T-helper 2 cell treated with Interferon-gamma antibody and Interleukin-4, amounts not matched to agents 5 μg/mL and 100 μg/mL, for 36 hours (primary cell): Measurements from ENCODE around the gene GLRX5.

Source experiments
- DNase-seq: peaks from one replicate; pipeline ENCODE4 v3.0.0; 2021; ENCODE audit warnings: low spot score
- H3K27ac Mint-ChIP-seq: one replicate; pipeline ENCODE4 v1.8.0; 2021; ENCODE audit warnings: mild to moderate bottlenecking, mixed read lengths
- H3K27me3 Mint-ChIP-seq: one replicate; pipeline ENCODE4 v1.8.0; 2021; ENCODE audit warnings: low read depth, mixed read lengths
- H3K36me3 Mint-ChIP-seq: one replicate; pipeline ENCODE4 v1.8.0; 2021; ENCODE audit warnings: low read depth, mixed read lengths
- H3K4me1 Mint-ChIP-seq: one replicate; pipeline ENCODE4 v1.8.0; 2021; ENCODE audit warnings: low read depth, mixed read lengths
- H3K4me3 Mint-ChIP-seq: one replicate; pipeline ENCODE4 v1.8.0; 2022; ENCODE audit warnings: mild to moderate bottlenecking, moderate library complexity, mixed read lengths
- H3K9me3 Mint-ChIP-seq: one replicate; pipeline ENCODE4 v1.8.0; 2021; ENCODE audit warnings: mixed read lengths

The GLRX5 gene

GRCh38 chr14:95534299-95535225 lies at the start of gene GLRX5:
GLRX5 (plus strand) TSS chr14:95535050; CDS start chr14:95535090, 40 bp downstream.
- Mint-ChIP-seq H3K27me3 (no peaks in the 10 kb centered on the region), H3K4me3 (peak within 1 kb of the TSS; percentile 96), H3K27ac (peak within 1 kb of the TSS; percentile 92), H3K4me1 (peaks cover 53% of the 10 kb centered on the region), H3K36me3 (peaks cover 25% of the 10 kb centered on the region), H3K9me3 (no peaks in the 10 kb centered on the region)
- peak; percentile 98 for DNase-seq

- Mint-ChIP-seq H3K27ac (no peak overlapping the region), H3K27me3 (no peaks in the 10 kb centered on the region), H3K4me1 (peaks cover 4% of the 10 kb centered on the region), H3K36me3 (peaks cover 6% of the 10 kb centered on the region), H3K9me3 (no peaks in the 10 kb centered on the region), H3K4me3 (no peak overlapping the region)
- no peak for DNase-seq
Observed at GRCh38 chr14:95485222-95485819, 49.5 kb upstream of the GLRX5 start.

GRCh38 chr14:95486875-95487668 lies 47.8 kb upstream of the GLRX5 start:
- no peak overlapping the region for H3K4me3 Mint-ChIP-seq
- H3K36me3 Mint-ChIP-seq, result peaks cover 16% of the 10 kb centered on the region
- H3K9me3 Mint-ChIP-seq, result no peaks in the 10 kb centered on the region
- peaks cover 5% of the 10 kb centered on the region for H3K4me1 Mint-ChIP-seq
- DNase-seq, result no peak
- no peaks in the 10 kb centered on the region for H3K27me3 Mint-ChIP-seq
- peak overlapping the region; percentile 60 for H3K27ac Mint-ChIP-seq

GRCh38 chr14:95487669-95488084 lies 47.2 kb upstream of the GLRX5 start:
- peaks cover 5% of the 10 kb centered on the region for H3K4me1 Mint-ChIP-seq
- H3K36me3 Mint-ChIP-seq, result peaks cover 22% of the 10 kb centered on the region
- H3K27ac Mint-ChIP-seq, result no peak overlapping the region
- H3K4me3 Mint-ChIP-seq, result no peak overlapping the region
- no peak for DNase-seq
- H3K27me3 Mint-ChIP-seq, result no peaks in the 10 kb centered on the region
- H3K9me3 Mint-ChIP-seq, result peaks cover 4% of the 10 kb centered on the region

GRCh38 chr14:95488376-95489213 lies 46.3 kb upstream of the GLRX5 start:
- Mint-ChIP-seq H3K4me3 (no peak overlapping the region), H3K36me3 (peaks cover 27% of the 10 kb centered on the region), H3K27me3 (no peaks in the 10 kb centered on the region), H3K27ac (no peak overlapping the region), H3K9me3 (peaks cover 4% of the 10 kb centered on the region), H3K4me1 (peaks cover 5% of the 10 kb centered on the region)
- DNase-seq, result no peak

GRCh38 chr14:95489214-95490137 lies 45.4 kb upstream of the GLRX5 start:
- H3K4me1 Mint-ChIP-seq, result peaks cover 9% of the 10 kb centered on the region
- H3K4me3 Mint-ChIP-seq, result no peak overlapping the region

GRCh38 chr14:95490138-95490509 lies 44.7 kb upstream of the GLRX5 start:
- Mint-ChIP-seq H3K27ac (no peak overlapping the region), H3K9me3 (peaks cover 4% of the 10 kb centered on the region)
- no peak for DNase-seq

More at GRCh38 chr14:95489214-95490137, 45.4 kb upstream of the GLRX5 start:
- DNase-seq, result no peak
- Mint-ChIP-seq H3K36me3 (peaks cover 32% of the 10 kb centered on the region), H3K27me3 (no peaks in the 10 kb centered on the region), H3K9me3 (peaks cover 4% of the 10 kb centered on the region), H3K27ac (no peak overlapping the region)

GRCh38 chr14:95490727-95491451 lies 44.0 kb upstream of the GLRX5 start:
- Mint-ChIP-seq H3K4me3 (no peak overlapping the region), H3K36me3 (peaks cover 37% of the 10 kb centered on the region), H3K4me1 (peaks cover 17% of the 10 kb centered on the region), H3K27me3 (no peaks in the 10 kb centered on the region), H3K27ac (peak overlapping the region; percentile 39), H3K9me3 (peaks cover 4% of the 10 kb centered on the region)
- DNase-seq, result no peak

More at GRCh38 chr14:95490138-95490509, 44.7 kb upstream of the GLRX5 start:
- no peaks in the 10 kb centered on the region for H3K27me3 Mint-ChIP-seq
- H3K36me3 Mint-ChIP-seq, result peaks cover 33% of the 10 kb centered on the region
- peaks cover 10% of the 10 kb centered on the region for H3K4me1 Mint-ChIP-seq
- no peak overlapping the region for H3K4me3 Mint-ChIP-seq

- Mint-ChIP-seq H3K4me3 (no peak overlapping the region), H3K27ac (no peak overlapping the region), H3K36me3 (peaks cover 35% of the 10 kb centered on the region), H3K27me3 (no peaks in the 10 kb centered on the region), H3K4me1 (peaks cover 28% of the 10 kb centered on the region), H3K9me3 (peaks cover 4% of the 10 kb centered on the region)
- no peak for DNase-seq
Observed at GRCh38 chr14:95491936-95492608, 42.8 kb upstream of the GLRX5 start.

GRCh38 chr14:95493503-95493902 lies 41.3 kb upstream of the GLRX5 start:
- peaks cover 36% of the 10 kb centered on the region for H3K4me1 Mint-ChIP-seq
- no peak overlapping the region for H3K4me3 Mint-ChIP-seq
- no peak for DNase-seq
- H3K27ac Mint-ChIP-seq, result no peak overlapping the region
- peaks cover 4% of the 10 kb centered on the region for H3K9me3 Mint-ChIP-seq
- H3K27me3 Mint-ChIP-seq, result no peaks in the 10 kb centered on the region
- peaks cover 36% of the 10 kb centered on the region for H3K36me3 Mint-ChIP-seq

GRCh38 chr14:95493976-95494375 lies 40.9 kb upstream of the GLRX5 start:
- H3K27me3 Mint-ChIP-seq, result no peaks in the 10 kb centered on the region
- H3K4me3 Mint-ChIP-seq, result no peak overlapping the region

More at GRCh38 chr14:95493976-95494375, 40.9 kb upstream of the GLRX5 start:
- Mint-ChIP-seq H3K9me3 (peaks cover 4% of the 10 kb centered on the region), H3K36me3 (peaks cover 36% of the 10 kb centered on the region), H3K4me1 (peaks cover 35% of the 10 kb centered on the region), H3K27ac (peak overlapping the region; percentile 50)
- DNase-seq, result no peak
